Thyroid gland (tissue), 4 donors: ENCODE data around the gene RAB6A.

Experiments used
- CTCF ChIP-seq, 6 experiments: fragments of 200-600 bp in 3 of 6; fragments of 450-650 bp in 3 of 6; sonication (generic) in 3 of 6; IDR thresholded peaks; one replicate each; pipeline ENCODE4 v1.5.1; 2016 to 2019; ENCODE audit warnings: antibody characterized with exemption in 6 of 6, mild to moderate bottlenecking in 2 of 6, inconsistent platforms in 1 of 6, moderate library complexity in 1 of 6
- POLR2A ChIP-seq, 2 donors: fragments of 450-650 bp; IDR thresholded peaks; one replicate each; pipeline ENCODE4 v1.6.1; 2017; ENCODE audit warnings: antibody characterized with exemption in 2 of 2, mild to moderate bottlenecking in 2 of 2, moderate library complexity in 1 of 2

- TF ChIP-seq CTCF (IDR thresholded peaks at IDR 0.05) (no peak), POLR2A (IDR thresholded peaks at IDR 0.05) (no peak)
Measured at GRCh38 chr11:73641668-73642067, 119.2 kb downstream of the RAB6A start.
